ENCODE results near the gene MYCN. TPM values are rescaled to one million over a fixed set of nuclear protein-coding genes. Genes with fewer than 3 reads are reported as not detected.

Gene MYCN
- total RNA-seq, 4 donors from 2014 or later, result 0.48 to 7.0 (median 0.82) TPM; not detected in 1

DNA sequence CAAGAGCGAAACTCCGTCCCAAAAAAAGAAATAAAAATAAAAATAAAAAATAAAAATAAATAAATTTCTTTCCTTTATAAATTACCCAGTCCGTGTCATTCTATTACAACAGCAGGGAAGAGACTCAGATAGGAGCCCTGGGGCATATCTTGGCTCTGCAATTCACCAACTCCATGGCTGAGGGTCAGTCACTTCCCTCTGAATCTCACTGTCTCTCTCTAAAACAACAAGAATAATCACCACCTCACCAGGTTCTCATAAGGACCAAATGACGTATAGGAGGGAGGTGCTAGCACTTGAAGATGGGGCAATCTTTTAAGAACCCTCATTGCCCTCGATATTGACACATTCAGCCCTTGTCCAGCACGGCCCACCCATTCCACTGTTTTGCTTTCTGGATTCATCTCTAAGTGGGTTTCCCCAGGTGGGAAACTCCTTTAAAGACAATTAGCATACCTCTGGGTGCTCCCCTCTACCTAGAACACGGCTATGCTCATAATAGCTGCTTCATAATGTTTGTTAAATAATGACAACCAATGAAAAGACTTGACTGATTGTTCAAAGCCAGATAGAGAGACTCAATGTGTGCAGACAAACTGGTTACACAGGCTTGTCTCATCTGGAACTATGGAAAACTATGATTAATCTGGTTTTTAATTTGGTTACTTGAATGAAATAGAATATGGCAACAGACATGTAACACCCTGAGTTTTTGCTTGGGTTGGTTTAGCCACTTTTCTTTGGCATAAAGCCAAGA lies 15.1 kb downstream of the MYCN start:
- TF ChIP-seq CTCF (IDR thresholded peaks at IDR 0.05) (no peak), POLR2AphosphoS5 (IDR thresholded peaks at IDR 0.05) (no peak), POLR2A (IDR thresholded peaks at IDR 0.05) (no peak), EP300 (IDR thresholded peaks at IDR 0.05; ENCODE audit: low read depth) (no peak)
- Histone ChIP-seq H3K27ac (no peak overlapping the region), H3K36me3 (no peaks in the 10 kb centered on the region), H3K27me3 (no peaks in the 10 kb centered on the region), H3K4me1 (no peaks in the 10 kb centered on the region), H3K9me3 (no peaks in the 10 kb centered on the region), H3K4me3 (no peak overlapping the region)
- intact Hi-C loops (cut with DNase I; ENCODE audit: low total_unique reads) (no loop called here), in situ Hi-C loops (cut with MboI; ENCODE audit: low pct_ligation_motif_present in 1 of 4, low pct_unique_long_range_greater_than_20kb in 1 of 4, low sequenced_read_pairs in 3 of 4) (no loop called here)
- 79 to 97% methylated on average over 6 to 7 of the region's 7 CpGs for WGBS, 2 donors (ENCODE audit: low coverage in 1 of 2)
- no peak for DNase-seq

GRCh38 chr2:15956230-15956629 lies 15.9 kb downstream of the MYCN start:
- DNase-seq, result no peak
- H3K9me3 ChIP-seq, result no peaks in the 10 kb centered on the region
- no peak overlapping the region for H3K4me3 ChIP-seq
- H3K4me1 ChIP-seq, result no peaks in the 10 kb centered on the region
- H3K36me3 ChIP-seq, result no peaks in the 10 kb centered on the region
- intact Hi-C loops (cut with DNase I; ENCODE audit: low total_unique reads), result no loop called here
- H3K27me3 ChIP-seq, result no peaks in the 10 kb centered on the region
- in situ Hi-C loops (cut with MboI; ENCODE audit: low pct_ligation_motif_present in 1 of 4, low pct_unique_long_range_greater_than_20kb in 1 of 4, low sequenced_read_pairs in 3 of 4), result no loop called here
- no peak overlapping the region for H3K27ac ChIP-seq
- 86% methylated on average over 9 of the region's 9 CpGs; no CpG with 5 or more reads in 1 of the 2 donors for WGBS, 2 donors (ENCODE audit: low coverage in 1 of 2)
- TF ChIP-seq EP300 (IDR thresholded peaks at IDR 0.05; ENCODE audit: low read depth), result no peak
- no peak for TF ChIP-seq POLR2AphosphoS5 (IDR thresholded peaks at IDR 0.05)
- no peak for TF ChIP-seq POLR2A (IDR thresholded peaks at IDR 0.05)
- TF ChIP-seq CTCF (IDR thresholded peaks at IDR 0.05), result no peak

GRCh38 chr2:15956751-15957736 lies 16.7 kb downstream of the MYCN start:
- H3K27me3 ChIP-seq, result no peaks in the 10 kb centered on the region
- H3K4me3 ChIP-seq, result no peak overlapping the region
- WGBS, 2 donors (ENCODE audit: low coverage in 1 of 2), result 94 to 95% methylated on average over 15 to 16 of the region's 16 CpGs
- no peaks in the 10 kb centered on the region for H3K9me3 ChIP-seq
- H3K27ac ChIP-seq, result no peak overlapping the region
- in situ Hi-C loops (cut with MboI; ENCODE audit: low pct_ligation_motif_present in 1 of 4, low pct_unique_long_range_greater_than_20kb in 1 of 4, low sequenced_read_pairs in 3 of 4), result no loop called here
- no peaks in the 10 kb centered on the region for H3K4me1 ChIP-seq
- H3K36me3 ChIP-seq, result no peaks in the 10 kb centered on the region
- DNase-seq, result no peak
- intact Hi-C loops (cut with DNase I; ENCODE audit: low total_unique reads), result no loop called here
- TF ChIP-seq CTCF (IDR thresholded peaks at IDR 0.05) (no peak), EP300 (IDR thresholded peaks at IDR 0.05; ENCODE audit: low read depth) (no peak), POLR2A (IDR thresholded peaks at IDR 0.05) (no peak), POLR2AphosphoS5 (IDR thresholded peaks at IDR 0.05) (no peak)

Data from transverse colon (tissue), 4 donors.